Upper lobe of left lung (tissue), 4 donors: ENCODE measurements around the gene FOXP1.

Experiments used
- CTCF ChIP-seq, 6 experiments: fragments of 450-650 bp in 4 of 6; fragments of 200-600 bp in 2 of 6; sonication (generic) in 2 of 6; IDR thresholded peaks; one replicate each; pipeline ENCODE4 v1.5.1; 2016 to 2019; ENCODE audit warnings: antibody characterized with exemption in 6 of 6
- POLR2A ChIP-seq, 4 donors: fragments of 450-650 bp; IDR thresholded peaks; one replicate each; pipeline ENCODE4 v1.5.1; 2016 to 2017; ENCODE audit warnings: antibody characterized with exemption in 4 of 4, mild to moderate bottlenecking in 2 of 4

GRCh38 chr3:71191031-71191482 is 392.5 kb downstream of the FOXP1 start:
- TF ChIP-seq POLR2A (IDR thresholded peaks at IDR 0.05) (no peak), CTCF (IDR thresholded peaks at IDR 0.05) (no peak)
